PC-3 (cell line): Measurements from ENCODE around the gene CPLX3. TPM values are rescaled to one million over a fixed set of nuclear protein-coding genes. Genes with fewer than 3 reads are reported as not detected.

ENCODE experiments used
- ATAC-seq: fragments of 200-7000 bp; cut with Tn5 transposase; 2 replicates; pipeline ENCODE4 v1.9.1; 2020; ENCODE audit warnings: mild to moderate bottlenecking, moderate library complexity
- BruUV-seq: library from RNA; stranded (reverse); fragments of 400-500 nt; replicated peaks from 2 replicates; lab custom pipeline; 2021; lab: Mats Ljungman, UMichigan
- CTCF ChIA-PET: fragments of 300-600 bp; sonication (Branson Sonifier 250); formaldehyde crosslinking; loops from one replicate; lab custom pipeline; 2022; ENCODE audit warnings: antibody characterized with exemption; lab: Charles Lee
- POLR2A ChIA-PET: fragments of 300-600 bp; sonication (Branson Sonifier 250); formaldehyde crosslinking; loops from one replicate; lab custom pipeline; 2022; ENCODE audit warnings: antibody characterized with exemption; ENCODE audit not compliant: unreplicated experiment; lab: Charles Lee
- DNase-seq: peaks from one replicate; pipeline ENCODE4 v3.0.0-alpha.2; 2015
- H2AFZ ChIP-seq: fragments of 300-600 bp; sonication (generic); 2 replicates; pipeline ENCODE4 v1.6.0; 2016; ENCODE audit warnings: antibody characterized with exemption, low read length
- H3F3A ChIP-seq: fragments of 300-600 bp; sonication (generic); one replicate; pipeline ENCODE4 v1.6.0; 2017; ENCODE audit warnings: antibody characterized with exemption, low read length, control low read depth, mild to moderate bottlenecking; ENCODE audit not compliant: unreplicated experiment
- H3K27ac ChIP-seq: fragments of 300-600 bp; sonication (generic); 2 replicates; pipeline ENCODE4 v1.5.1; 2016; ENCODE audit warnings: mild to moderate bottlenecking, low read length
- H3K27me3 ChIP-seq: fragments of 300-600 bp; sonication (generic); 2 replicates; pipeline ENCODE4 v1.6.1; 2016; ENCODE audit warnings: low read length, mixed read lengths
- H3K36me3 ChIP-seq: fragments of 300-600 bp; sonication (generic); 2 replicates; pipeline ENCODE4 v1.6.1; 2016; ENCODE audit warnings: low read depth, mixed run types, low read length, mixed read lengths
- H3K4me1 ChIP-seq: fragments of 300-600 bp; sonication (generic); 2 replicates; pipeline ENCODE4 v1.5.1; 2016; ENCODE audit warnings: low read length; ENCODE audit not compliant: insufficient read depth
- H3K4me2 ChIP-seq: fragments of 300-600 bp; sonication (generic); 2 replicates; pipeline ENCODE4 v1.6.0; 2016; ENCODE audit warnings: low read length
- H3K4me3 ChIP-seq: fragments of 300-600 bp; sonication (generic); 2 replicates; pipeline ENCODE4 v1.5.1; 2016; ENCODE audit warnings: mild to moderate bottlenecking, low read length, mixed read lengths
- H3K79me2 ChIP-seq: fragments of 300-600 bp; sonication (generic); 2 replicates; pipeline ENCODE4 v1.6.1; 2017; ENCODE audit warnings: low read length, mixed read lengths
- H3K9ac ChIP-seq: fragments of 300-600 bp; sonication (generic); 2 replicates; pipeline ENCODE4 v1.6.0; 2016; ENCODE audit warnings: mild to moderate bottlenecking, low read length
- H3K9me2 ChIP-seq: fragments of 300-600 bp; sonication (generic); replicated peaks from 2 replicates; pipeline ENCODE4 v1.6.1; 2016; ENCODE audit warnings: mixed run types, low read length, mixed read lengths
- H3K9me3 ChIP-seq: fragments of 300-600 bp; sonication (generic); 2 replicates; pipeline ENCODE4 v1.6.1; 2016; ENCODE audit warnings: low read length, mixed read lengths
- H4K20me1 ChIP-seq: fragments of 300-600 bp; sonication (generic); 2 replicates; pipeline ENCODE4 v1.6.1; 2016; ENCODE audit warnings: low read length, mixed read lengths
- CTCF ChIP-seq: fragments of 300-600 bp; sonication (generic); conservative IDR thresholded peaks from 2 replicates; pipeline ENCODE4 v1.5.1; 2017; ENCODE audit warnings: antibody characterized with exemption, low read depth, mild to moderate bottlenecking, low read length
- EZH2 ChIP-seq: fragments of 300-600 bp; sonication (generic); IDR thresholded peaks from one replicate; pipeline ENCODE4 v1.6.1; 2017; ENCODE audit warnings: antibody characterized with exemption, mild to moderate bottlenecking, low read length; ENCODE audit not compliant: unreplicated experiment
- EZH2phosphoT487 ChIP-seq: fragments of 300-600 bp; sonication (generic); IDR thresholded peaks from 2 replicates; pipeline ENCODE4 v1.6.1; 2018; ENCODE audit warnings: mild to moderate bottlenecking, antibody characterized with exemption, low read length, borderline replicate concordance
- intact Hi-C: fragments of 100-400 bp; cut with micrococcal nuclease; formaldehyde crosslinking; loops from 2 replicates; pipeline ENCODE4 v1.9.0; 2023
- total RNA-seq: library from RNA; depleted of rRNA; stranded (reverse); fragments of >200 nt; gene quantifications from 2 replicates; pipeline ENCODE4 v1.2.3, GENCODE V29; 2014

The CPLX3 gene
- total RNA-seq, 1 experiment from 2014 or later, result not detected

- POLR2A ChIA-PET, result no interaction called here
- Histone ChIP-seq H3K27ac (no peak overlapping the region), H3K36me3 (peaks cover 32% of the 10 kb centered on the region), H2AFZ (no peak overlapping the region), H3K9me2 (no peaks in the 10 kb centered on the region), H3K79me2 (no peaks in the 10 kb centered on the region), H3K4me1 (no peaks in the 10 kb centered on the region), H4K20me1 (no peaks in the 10 kb centered on the region), H3K27me3 (no peaks in the 10 kb centered on the region), H3K4me2 (no peak overlapping the region), H3K9ac (no peak overlapping the region), H3K4me3 (no peak overlapping the region), H3F3A (no peaks in the 10 kb centered on the region), H3K9me3 (no peaks in the 10 kb centered on the region)
- DNase-seq, result no peak
- no TSS peak for BruUV-seq
- CTCF ChIA-PET, result no interaction called here
- intact Hi-C loops, result no loop called here
- no peak for TF ChIP-seq CTCF
- TF ChIP-seq EZH2phosphoT487, result no peak
- no peak for TF ChIP-seq EZH2
- ATAC-seq, result no peak
Observed at GRCh38 chr15:74801311-74801997, 25.0 kb upstream of the CPLX3 start.

GRCh38 chr15:74802290-74802689, 24.1 kb upstream of the CPLX3 start:
- no peak for ATAC-seq
- H3K27me3 ChIP-seq, result no peaks in the 10 kb centered on the region
- H3K9me3 ChIP-seq, result no peaks in the 10 kb centered on the region
- CTCF ChIA-PET, result no interaction called here
- H3K4me3 ChIP-seq, result no peak overlapping the region
- no peak overlapping the region for H3K9ac ChIP-seq
- H3K36me3 ChIP-seq, result peaks cover 32% of the 10 kb centered on the region
- no peaks in the 10 kb centered on the region for H3K4me1 ChIP-seq
- no peaks in the 10 kb centered on the region for H3K79me2 ChIP-seq
- H3K27ac ChIP-seq, result no peak overlapping the region
- DNase-seq, result no peak
- H2AFZ ChIP-seq, result no peak overlapping the region
- H3K9me2 ChIP-seq, result no peaks in the 10 kb centered on the region
- intact Hi-C loops, result no loop called here
- no TSS peak for BruUV-seq
- TF ChIP-seq EZH2 (no peak), CTCF (no peak), EZH2phosphoT487 (no peak)
- H3K4me2 ChIP-seq, result no peak overlapping the region
- H4K20me1 ChIP-seq, result no peaks in the 10 kb centered on the region
- POLR2A ChIA-PET, result no interaction called here
- H3F3A ChIP-seq, result no peaks in the 10 kb centered on the region

- POLR2A ChIA-PET, result no interaction called here
- intact Hi-C loops, result no loop called here
Observed at GRCh38 chr15:74802862-74803447, 23.5 kb upstream of the CPLX3 start.

More at GRCh38 chr15:74802862-74803447, 23.5 kb upstream of the CPLX3 start:
- no peak for DNase-seq
- no peak overlapping the region for H3K9ac ChIP-seq
- CTCF ChIA-PET, result no interaction called here
- H2AFZ ChIP-seq, result no peak overlapping the region
- no peaks in the 10 kb centered on the region for H3K79me2 ChIP-seq
- H3K27ac ChIP-seq, result no peak overlapping the region
- TF ChIP-seq EZH2 (no peak), CTCF (no peak), EZH2phosphoT487 (no peak)
- no peaks in the 10 kb centered on the region for H3K27me3 ChIP-seq
- H3K9me2 ChIP-seq, result no peaks in the 10 kb centered on the region
- no peaks in the 10 kb centered on the region for H4K20me1 ChIP-seq
- no TSS peak for BruUV-seq
- H3K4me1 ChIP-seq, result no peaks in the 10 kb centered on the region
- H3K36me3 ChIP-seq, result peaks cover 32% of the 10 kb centered on the region
- no peak overlapping the region for H3K4me3 ChIP-seq
- H3K9me3 ChIP-seq, result no peaks in the 10 kb centered on the region
- H3F3A ChIP-seq, result no peaks in the 10 kb centered on the region
- ATAC-seq, result no peak
- no peak overlapping the region for H3K4me2 ChIP-seq
